H54 (cell line): ENCODE results near the gene VWC2L.

Experiments
- DNase-seq: peaks from one replicate; pipeline ENCODE4 v3.0.0; 2011; ENCODE audit warnings: low spot score, mixed read lengths; ENCODE audit not compliant: insufficient read length
- FAIRE-seq: peaks from 3 replicates; lab custom pipeline; 2011; peaks lifted over from hg19 to GRCh38; lab: Jason Lieb, UNC
- POLR2A ChIP-seq: IDR thresholded peaks from 2 replicates; pipeline ENCODE4 v1.6.1; 2011; ENCODE audit warnings: low read depth, mild to moderate bottlenecking, low read length

Gene VWC2L

GRCh38 chr2:214624166-214624760 is 213.4 kb downstream of the VWC2L start:
- no peak for DNase-seq
- no peak for TF ChIP-seq POLR2A
- no peak for FAIRE-seq

GRCh38 chr2:214628091-214628490 is 217.2 kb downstream of the VWC2L start:
- DNase-seq (no peak), FAIRE-seq (no peak)
- TF ChIP-seq POLR2A = no peak
